NCI-H524 (cell line): Measurements from ENCODE around the gene GUSB.

Experiments used
- DNase-seq, 2 experiments: peaks; one replicate each; lab custom pipeline; 2025; lab: John Stamatoyannopoulos, UW

GUSB gene

GRCh38 chr7:65931685-65932084 lies 50.3 kb downstream of the GUSB start:
- no peak for DNase-seq

DNA sequence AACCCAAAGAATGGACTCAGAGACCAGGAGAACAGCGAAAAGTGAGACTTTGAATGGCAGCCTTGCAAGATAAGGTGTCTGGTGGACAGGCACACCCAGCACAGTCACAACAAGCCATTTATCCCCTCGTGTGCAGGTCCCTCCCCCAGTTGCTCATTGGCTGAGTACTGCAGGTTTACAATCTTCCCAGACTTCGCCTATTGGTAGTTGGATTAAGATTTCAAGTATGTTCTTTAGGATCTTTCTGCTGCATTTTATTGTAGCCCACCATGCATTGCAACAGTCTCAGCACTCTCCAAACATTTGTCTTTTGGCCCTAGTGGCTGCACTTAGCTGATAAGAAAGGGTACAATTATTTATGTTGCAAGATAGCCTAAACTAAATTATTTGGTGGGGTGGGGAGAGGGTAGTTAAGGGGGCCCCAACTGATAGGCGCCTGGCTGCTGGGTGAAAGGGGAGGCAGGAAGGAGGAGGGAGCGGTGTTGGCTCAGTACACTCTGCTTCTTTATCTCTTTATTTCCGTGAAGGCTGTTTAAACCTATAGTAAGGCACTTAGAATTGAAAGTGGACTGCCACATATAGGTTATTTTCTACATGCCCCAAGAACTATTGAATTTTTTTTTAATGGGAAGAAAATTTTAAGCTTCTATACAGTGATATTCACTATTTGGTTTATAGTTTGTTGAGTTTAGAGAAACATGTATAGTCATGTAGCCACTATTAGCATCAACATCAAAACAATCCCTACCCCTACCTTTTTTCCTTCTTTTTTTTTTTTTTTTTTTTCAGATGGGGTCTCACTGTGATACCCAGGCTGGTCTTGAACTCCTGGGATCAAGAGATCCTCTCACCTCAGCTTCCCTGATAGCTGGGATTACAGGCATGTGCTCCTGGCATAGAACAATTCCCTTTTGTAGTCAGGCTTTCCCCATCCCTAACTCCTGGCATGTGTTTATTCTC lies 54.2 kb downstream of the GUSB start:
- peak in 1 of 2 experiments; percentile 10 for DNase-seq

GRCh38 chr7:65926588-65926987 lies 55.4 kb downstream of the GUSB start:
- DNase-seq = no peak

GRCh38 chr7:65925040-65925439 lies 57.0 kb downstream of the GUSB start:
- no peak for DNase-seq

DNA sequence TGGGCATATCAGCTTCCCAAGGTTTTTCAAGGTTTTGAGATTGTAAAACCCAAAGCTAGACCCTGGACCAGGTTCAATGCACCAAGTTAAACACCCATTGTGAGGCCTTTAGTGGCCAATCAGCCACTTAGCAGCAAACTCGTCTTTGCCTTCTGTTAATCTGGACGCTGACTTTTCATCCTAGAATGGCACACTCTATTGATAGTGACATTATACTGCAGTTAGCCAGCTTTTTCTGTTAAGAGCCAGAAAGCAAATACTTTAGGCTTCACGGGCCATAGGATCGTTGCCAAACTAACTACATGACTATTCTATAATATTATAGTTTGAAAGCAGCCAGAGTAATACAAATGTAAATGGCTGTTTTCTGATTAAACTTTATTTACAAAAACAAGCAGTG lies 57.8 kb downstream of the GUSB start:
- no peak for DNase-seq

- no peak for DNase-seq
Measured at GRCh38 chr7:65923316-65923715, 58.7 kb downstream of the GUSB start.

- DNase-seq = no peak
Measured at GRCh38 chr7:65915921-65916657, 65.9 kb downstream of the GUSB start.

DNA sequence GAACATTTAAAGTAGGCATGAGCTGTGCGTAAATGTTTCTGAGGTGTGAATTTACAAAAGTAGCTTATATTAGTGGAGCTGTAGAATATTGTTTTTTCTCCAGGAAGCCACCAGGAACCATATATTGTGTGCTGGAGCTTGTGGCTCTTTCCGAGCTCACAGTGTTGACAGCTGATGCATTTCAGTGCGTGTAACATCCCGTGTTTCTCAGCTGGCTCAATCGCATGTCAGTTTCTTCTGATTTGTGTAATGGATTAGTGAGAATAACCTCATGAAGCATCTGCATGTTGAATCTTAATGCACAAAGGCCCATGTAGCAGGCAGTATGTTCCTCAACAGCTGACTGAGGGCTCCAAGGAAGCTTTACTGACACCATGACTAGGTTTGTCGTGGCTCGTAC lies 69.8 kb downstream of the GUSB start:
- no peak for DNase-seq
